ENCODE results near the gene DPH1. TPM values are rescaled to one million over a fixed set of nuclear protein-coding genes. Genes with fewer than 3 reads are reported as not detected.

DPH1 gene
- total RNA-seq, 4 donors from 2014 or later, result 47.2 to 59.9 (median 57.7) TPM

GRCh38 chr17:2060681-2061440 is 30.9 kb downstream of the DPH1 start:
- no peaks in the 10 kb centered on the region for H3K27me3 ChIP-seq
- intact Hi-C loops (cut with DNase I; ENCODE audit: low total_unique reads), result no loop called here
- H3K9me3 ChIP-seq, result no peaks in the 10 kb centered on the region
- peak overlapping the region; percentile 68 to 82 (median 74) for H3K27ac ChIP-seq
- ATAC-seq (no peak), DNase-seq (peak in 1 of 2 donors; percentile 42)
- in situ Hi-C loops (cut with MboI; ENCODE audit: low sequenced_read_pairs in 4 of 4), result loop anchor here in 2 of 4 donors (5.0 to 10.0 kb wide), 2 partner anchors 184 to 186 kb away; no protein-coding TSS in a partner anchor
- no peak for TF ChIP-seq POLR2A (IDR thresholded peaks at IDR 0.05)
- no peak for TF ChIP-seq CTCF (IDR thresholded peaks at IDR 0.05 in 4 of 5, conservative IDR thresholded peaks at IDR 0.05 in 1 of 5)
- H3K4me3 ChIP-seq, result no peak overlapping the region
- H3K4me1 ChIP-seq, result peaks cover 23 to 28% of the 10 kb centered on the region in 2 donors
- peaks cover 0 to 13% of the 10 kb centered on the region in 2 donors for H3K36me3 ChIP-seq

GRCh38 chr17:2061441-2061958 is 31.5 kb downstream of the DPH1 start:
- ATAC-seq (no peak), DNase-seq (no peak)
- TF ChIP-seq POLR2A (IDR thresholded peaks at IDR 0.05), result no peak
- TF ChIP-seq CTCF (IDR thresholded peaks at IDR 0.05 in 4 of 5, conservative IDR thresholded peaks at IDR 0.05 in 1 of 5), result no peak
- Histone ChIP-seq H3K4me1 (peaks cover 23 to 30% of the 10 kb centered on the region in 2 donors), H3K36me3 (peaks cover 0 to 13% of the 10 kb centered on the region in 2 donors), H3K4me3 (no peak overlapping the region), H3K27me3 (no peaks in the 10 kb centered on the region), H3K27ac (peak overlapping the region; percentile 68 to 82 (median 74)), H3K9me3 (no peaks in the 10 kb centered on the region)
- intact Hi-C loops (cut with DNase I; ENCODE audit: low total_unique reads), result no loop called here
- in situ Hi-C loops (cut with MboI; ENCODE audit: low sequenced_read_pairs in 4 of 4), result loop anchor here in 2 of 4 donors (5.0 to 10.0 kb wide), 2 partner anchors 183 to 186 kb away; no protein-coding TSS in a partner anchor

- peaks cover 0 to 13% of the 10 kb centered on the region in 2 donors for H3K36me3 ChIP-seq
- intact Hi-C loops (cut with DNase I; ENCODE audit: low total_unique reads), result no loop called here
- peak overlapping the region; percentile 68 to 82 (median 74) for H3K27ac ChIP-seq
- peaks cover 29 to 40% of the 10 kb centered on the region in 2 donors for H3K4me1 ChIP-seq
- no peak for DNase-seq
- no peak for TF ChIP-seq CTCF (IDR thresholded peaks at IDR 0.05 in 4 of 5, conservative IDR thresholded peaks at IDR 0.05 in 1 of 5)
- no peak for TF ChIP-seq POLR2A (IDR thresholded peaks at IDR 0.05)
- no peaks in the 10 kb centered on the region for H3K9me3 ChIP-seq
- no peak for ATAC-seq
- no peaks in the 10 kb centered on the region for H3K27me3 ChIP-seq
- no peak overlapping the region for H3K4me3 ChIP-seq
- in situ Hi-C loops (cut with MboI; ENCODE audit: low sequenced_read_pairs in 4 of 4), result loop anchor here in 2 of 4 donors (5.0 to 10.0 kb wide), 2 partner anchors 182 to 185 kb away; no protein-coding TSS in a partner anchor
Observed at GRCh38 chr17:2062571-2063183, 32.7 kb downstream of the DPH1 start.

- peaks cover 0 to 19% of the 10 kb centered on the region in 2 donors for H3K36me3 ChIP-seq
- DNase-seq (no peak), ATAC-seq (no peak)
- in situ Hi-C loops (cut with MboI; ENCODE audit: low sequenced_read_pairs in 4 of 4), result loop anchor here in 2 of 4 donors (5.0 to 10.0 kb wide), 2 partner anchors 181 to 184 kb away; no protein-coding TSS in a partner anchor
- TF ChIP-seq POLR2A (IDR thresholded peaks at IDR 0.05), result no peak
- no peak for TF ChIP-seq CTCF (IDR thresholded peaks at IDR 0.05 in 4 of 5, conservative IDR thresholded peaks at IDR 0.05 in 1 of 5)
- no peak overlapping the region for H3K4me3 ChIP-seq
- peak overlapping the region; percentile 68 to 82 (median 74) for H3K27ac ChIP-seq
- H3K9me3 ChIP-seq, result no peaks in the 10 kb centered on the region
- intact Hi-C loops (cut with DNase I; ENCODE audit: low total_unique reads), result no loop called here
- no peaks in the 10 kb centered on the region for H3K27me3 ChIP-seq
- H3K4me1 ChIP-seq, result peaks cover 37 to 47% of the 10 kb centered on the region in 2 donors
Observed at GRCh38 chr17:2063261-2064146, 33.6 kb downstream of the DPH1 start.
